HG03103 (cell line): ENCODE results near the gene PRDM7.
"Not testable (repeated sequence)": the region's sequence is repeated elsewhere in the genome, so short reads cannot be mapped to it uniquely, and the experiment has no call there.

Experiments
- ATAC-seq: cut with Tn5 transposase; IDR thresholded peaks from one replicate; pipeline ENCODE4 v1.9.1; 2021; ENCODE audit warnings: low read depth; ENCODE audit not compliant: unreplicated experiment

PRDM7 gene

DNA sequence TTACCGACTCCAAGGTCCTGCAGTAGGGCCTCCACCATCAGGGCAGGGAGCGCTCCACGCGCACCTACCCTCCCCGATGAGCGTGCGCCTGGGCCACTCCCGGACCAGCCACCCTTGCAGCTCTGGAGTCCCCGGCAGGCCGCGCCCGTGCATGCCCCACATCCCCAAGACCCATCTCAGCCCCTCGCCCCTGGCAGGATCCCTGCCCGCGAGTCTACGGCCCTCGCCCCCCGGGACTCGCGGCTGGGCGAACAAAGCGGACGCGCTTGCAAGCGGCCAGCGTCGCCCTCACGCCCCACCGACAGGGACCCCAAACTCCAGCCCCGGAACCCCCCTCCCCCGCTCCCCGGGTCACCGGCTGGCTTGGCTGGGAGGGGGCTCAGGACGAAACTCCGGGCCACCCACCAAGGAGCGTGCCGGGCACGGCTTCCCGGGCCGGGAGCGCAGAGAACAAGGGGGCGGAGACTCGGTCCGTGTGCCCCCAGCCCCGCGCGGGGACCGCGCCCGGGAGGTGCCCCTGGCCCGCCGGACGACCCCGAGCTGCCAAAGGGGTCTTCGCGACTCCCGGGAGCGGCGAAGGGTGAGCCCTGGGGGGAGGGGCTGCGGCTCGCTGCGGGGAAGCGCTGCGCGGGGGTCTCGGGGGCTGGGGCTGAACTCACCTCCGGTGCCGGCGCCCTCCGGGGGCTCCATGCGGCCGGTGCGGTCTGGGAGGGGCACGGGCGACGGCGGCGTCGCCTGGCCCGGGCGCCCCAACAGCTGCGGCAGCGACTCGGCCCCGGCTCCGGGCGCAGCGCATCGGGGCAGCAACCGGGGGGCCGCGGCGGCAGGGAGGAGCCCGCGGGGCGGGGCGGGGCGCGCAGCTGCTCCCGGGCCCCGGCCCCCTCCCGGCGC is 58.2 kb downstream of the PRDM7 start, which contains the start of gene DBNDD1:
TSS of gene DBNDD1 (minus strand) at position 805 of the 891 bp plus-strand sequence. CDS start at position 690, 115 bp downstream.
- ATAC-seq: no peak

- ATAC-seq: no peak
Observed at GRCh38 chr16:90018297-90018651, 58.9 kb downstream of the PRDM7 start.

- no peak for ATAC-seq
Observed at GRCh38 chr16:90016339-90016950, 60.7 kb downstream of the PRDM7 start.

GRCh38 chr16:90015586-90016338 is 61.4 kb downstream of the PRDM7 start:
- no peak for ATAC-seq

- no peak for ATAC-seq
Observed at GRCh38 chr16:90012991-90013745, 64.0 kb downstream of the PRDM7 start.

DNA sequence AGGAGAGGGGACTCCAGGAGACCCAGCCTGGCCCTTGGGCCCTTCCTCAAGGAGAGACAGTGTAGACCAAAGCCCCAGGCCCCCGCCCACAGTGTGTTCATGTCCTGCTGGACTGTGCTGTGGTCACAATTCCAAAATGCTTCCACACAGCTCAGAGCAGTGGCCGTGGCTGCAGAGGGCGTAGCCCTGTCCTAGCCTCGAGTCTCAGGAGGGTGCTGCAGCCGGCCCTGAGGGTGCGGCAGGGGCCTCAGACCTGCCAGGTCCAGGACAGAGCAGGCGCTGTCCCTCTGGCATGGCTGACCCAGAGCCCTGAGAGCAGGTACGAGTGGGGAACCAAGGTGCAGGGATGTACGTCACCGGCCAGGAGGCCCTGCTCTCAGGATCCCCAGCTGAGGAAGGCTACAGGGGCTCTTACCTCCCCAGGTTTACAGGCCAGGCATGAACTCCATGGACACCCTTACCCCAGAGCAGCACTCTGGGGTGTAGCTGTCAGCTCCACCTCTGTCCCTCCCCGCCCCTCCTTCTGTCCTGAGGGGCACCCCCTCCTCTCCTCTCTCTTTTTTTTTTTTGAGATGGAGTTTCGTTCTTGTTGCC is 65.1 kb downstream of the PRDM7 start:
- no peak for ATAC-seq

DNA sequence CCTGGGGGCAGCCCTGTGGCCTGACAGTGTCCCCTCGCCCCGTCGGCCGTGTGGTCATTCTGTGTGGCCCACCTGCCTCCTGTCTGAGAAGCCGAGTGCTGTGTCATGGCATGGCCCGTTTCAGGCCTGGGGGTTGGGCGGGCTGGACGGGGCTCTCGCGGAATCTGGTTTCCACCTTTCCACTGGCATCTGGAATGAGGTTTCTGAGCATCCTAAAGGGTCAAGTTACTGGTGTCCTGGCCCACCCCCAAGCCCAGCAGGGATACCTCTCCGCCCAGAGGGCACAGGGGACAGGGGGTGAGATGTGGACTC is 65.7 kb downstream of the PRDM7 start:
- no peak for ATAC-seq

- no peak for ATAC-seq
Observed at GRCh38 chr16:90010676-90011507, 66.2 kb downstream of the PRDM7 start.

DNA sequence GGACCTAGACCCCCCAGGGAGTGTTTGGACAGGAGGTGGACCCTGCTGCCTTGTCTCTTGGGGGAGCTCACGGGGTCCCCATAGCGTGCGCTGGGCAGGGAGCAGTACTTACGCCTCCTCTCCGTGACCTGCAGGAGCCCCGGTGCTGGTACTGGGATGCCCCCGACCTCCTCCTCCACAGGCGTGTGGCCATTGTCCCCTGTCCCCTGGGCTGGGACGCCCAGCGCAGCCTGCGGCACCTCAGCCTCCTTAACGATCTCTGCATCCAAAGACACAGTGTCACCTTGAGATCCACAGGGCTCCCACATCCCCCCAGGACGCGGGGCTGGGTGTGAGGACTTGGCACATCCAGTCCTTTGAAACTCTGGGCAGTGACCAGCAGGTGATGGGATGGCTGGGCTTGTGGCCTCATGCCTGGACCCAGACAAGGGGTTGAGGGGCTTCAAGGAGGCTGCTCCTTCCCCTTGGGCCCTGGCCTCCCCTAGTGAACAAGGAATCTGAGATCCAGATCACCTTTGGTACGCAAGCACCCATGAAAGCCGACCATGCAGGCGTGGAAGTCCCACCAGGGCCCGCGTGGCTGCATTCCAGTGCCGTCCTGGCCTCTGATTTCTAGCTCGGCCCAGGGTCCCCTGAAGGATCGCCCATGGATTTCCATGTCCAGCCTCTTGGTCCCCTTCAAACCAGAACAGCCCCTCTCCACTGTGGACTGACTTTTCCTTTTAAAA is 67.8 kb downstream of the PRDM7 start:
- ATAC-seq: no peak

- no peak for ATAC-seq
Observed at GRCh38 chr16:90008708-90009145, 68.4 kb downstream of the PRDM7 start.

DNA sequence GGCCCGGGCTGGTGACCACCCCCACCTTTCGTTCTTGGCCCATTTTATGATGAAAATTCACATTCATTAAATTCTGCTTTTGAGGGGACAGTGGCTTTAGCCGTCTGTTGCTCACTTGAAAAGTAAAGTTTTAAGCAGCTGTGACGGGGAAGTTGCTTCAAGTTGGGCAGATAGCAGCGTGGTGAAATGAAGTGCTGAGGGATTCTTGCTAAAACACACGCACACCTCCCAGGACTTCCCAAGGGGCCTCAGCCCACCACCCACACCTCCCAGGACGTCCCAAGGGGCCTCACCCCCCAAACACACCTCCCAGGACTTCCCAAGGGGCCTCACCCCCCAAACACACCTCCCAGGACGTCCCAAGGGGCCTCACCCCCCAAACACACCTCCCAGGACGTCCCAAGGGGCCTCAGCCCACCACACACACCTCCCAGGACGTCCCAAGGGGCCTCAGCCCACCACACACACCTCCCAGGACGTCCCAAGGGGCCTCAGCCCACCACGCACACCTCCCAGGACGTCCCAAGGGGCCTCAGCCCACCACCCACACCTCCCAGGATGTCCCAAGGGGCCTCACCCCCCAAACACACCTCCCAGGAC is 69.4 kb downstream of the PRDM7 start:
- ATAC-seq: not testable (repeated sequence)

- no peak for ATAC-seq
Observed at GRCh38 chr16:90007015-90007414, 70.1 kb downstream of the PRDM7 start.
